HG03460 (cell line): Measurements from ENCODE around the gene CCDC149.

Source experiments
- ATAC-seq: cut with Tn5 transposase; IDR thresholded peaks from one replicate; pipeline ENCODE4 v1.9.1; 2021; ENCODE audit not compliant: unreplicated experiment

The CCDC149 gene

DNA sequence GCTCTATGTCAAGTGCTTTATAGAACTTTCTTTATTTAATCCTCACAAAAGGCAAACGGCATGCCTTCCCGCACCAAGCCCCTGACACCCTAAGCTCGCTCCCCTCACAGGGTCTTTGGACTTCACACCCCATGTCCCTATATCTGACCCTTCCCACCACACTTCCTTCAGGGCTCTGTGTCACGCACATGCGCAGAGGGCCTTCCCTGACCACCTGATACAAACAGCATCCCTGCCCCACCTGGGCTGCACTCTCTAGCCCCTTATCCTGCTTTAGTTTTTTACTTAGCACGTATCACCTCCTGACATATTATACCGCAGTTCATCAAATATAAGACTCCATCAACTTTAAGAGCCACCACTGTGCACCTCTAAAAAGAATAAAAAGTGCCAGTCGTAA is 67.7 kb downstream of the CCDC149 start:
- ATAC-seq, result no peak

- no peak for ATAC-seq
Measured at GRCh38 chr4:24843096-24843495, 69.7 kb downstream of the CCDC149 start.

GRCh38 chr4:24842356-24842755 is 70.5 kb downstream of the CCDC149 start:
- ATAC-seq, result no peak

GRCh38 chr4:24840826-24841543 is 71.9 kb downstream of the CCDC149 start:
- no peak for ATAC-seq

- no peak for ATAC-seq
Measured at GRCh38 chr4:24840362-24840761, 72.5 kb downstream of the CCDC149 start.

- no peak for ATAC-seq
Measured at GRCh38 chr4:24837781-24838180, 75.1 kb downstream of the CCDC149 start.

GRCh38 chr4:24837336-24837735 is 75.5 kb downstream of the CCDC149 start:
- ATAC-seq, result no peak

GRCh38 chr4:24836661-24837242 is 76.1 kb downstream of the CCDC149 start:
- ATAC-seq, result no peak

DNA sequence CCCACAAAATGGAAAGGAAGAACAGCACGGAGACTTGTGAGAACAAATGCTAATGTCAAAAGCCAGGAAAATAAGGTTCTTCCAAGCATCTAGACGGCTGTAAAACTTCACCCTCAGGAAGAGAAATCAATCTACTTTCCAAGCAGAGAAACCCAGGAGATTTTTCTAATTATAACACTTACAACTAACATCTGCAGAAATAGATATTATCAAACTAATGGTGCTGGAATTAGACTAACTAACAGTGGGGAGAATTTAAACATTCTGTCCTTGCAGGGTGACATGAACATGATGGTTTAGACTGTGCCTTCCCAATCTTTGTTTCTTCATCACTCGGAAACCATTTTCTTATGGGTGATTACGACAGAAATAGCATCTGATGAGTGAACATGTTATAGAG is 77.1 kb downstream of the CCDC149 start:
- ATAC-seq, result no peak

- no peak for ATAC-seq
Measured at GRCh38 chr4:24831637-24832036, 81.2 kb downstream of the CCDC149 start.

DNA sequence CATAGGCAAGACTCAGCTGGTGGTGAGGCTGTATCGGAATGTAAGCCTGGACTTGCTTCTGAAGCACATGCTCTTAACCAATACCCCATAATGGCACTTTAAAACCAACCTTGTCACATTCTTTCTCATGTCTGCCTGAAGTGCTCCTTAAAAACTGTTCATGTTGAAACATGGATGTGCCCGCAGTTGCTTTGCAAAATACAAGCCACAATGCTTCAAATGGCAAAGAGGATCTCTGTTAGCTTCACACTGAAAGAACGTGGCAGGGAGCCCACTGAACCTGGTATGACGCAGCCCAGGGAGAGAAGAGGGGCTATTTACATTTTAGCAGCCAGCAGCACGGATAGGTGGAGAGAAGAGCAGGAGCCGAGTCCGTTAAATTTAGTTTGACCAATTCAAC is 88.1 kb downstream of the CCDC149 start:
- ATAC-seq, result no peak

GRCh38 chr4:24820541-24820940 is 92.3 kb downstream of the CCDC149 start:
- no peak for ATAC-seq

GRCh38 chr4:24816797-24817196 is 96.0 kb downstream of the CCDC149 start:
- no peak for ATAC-seq

- ATAC-seq, result no peak
Measured at GRCh38 chr4:24813732-24814131, 99.1 kb downstream of the CCDC149 start.

DNA sequence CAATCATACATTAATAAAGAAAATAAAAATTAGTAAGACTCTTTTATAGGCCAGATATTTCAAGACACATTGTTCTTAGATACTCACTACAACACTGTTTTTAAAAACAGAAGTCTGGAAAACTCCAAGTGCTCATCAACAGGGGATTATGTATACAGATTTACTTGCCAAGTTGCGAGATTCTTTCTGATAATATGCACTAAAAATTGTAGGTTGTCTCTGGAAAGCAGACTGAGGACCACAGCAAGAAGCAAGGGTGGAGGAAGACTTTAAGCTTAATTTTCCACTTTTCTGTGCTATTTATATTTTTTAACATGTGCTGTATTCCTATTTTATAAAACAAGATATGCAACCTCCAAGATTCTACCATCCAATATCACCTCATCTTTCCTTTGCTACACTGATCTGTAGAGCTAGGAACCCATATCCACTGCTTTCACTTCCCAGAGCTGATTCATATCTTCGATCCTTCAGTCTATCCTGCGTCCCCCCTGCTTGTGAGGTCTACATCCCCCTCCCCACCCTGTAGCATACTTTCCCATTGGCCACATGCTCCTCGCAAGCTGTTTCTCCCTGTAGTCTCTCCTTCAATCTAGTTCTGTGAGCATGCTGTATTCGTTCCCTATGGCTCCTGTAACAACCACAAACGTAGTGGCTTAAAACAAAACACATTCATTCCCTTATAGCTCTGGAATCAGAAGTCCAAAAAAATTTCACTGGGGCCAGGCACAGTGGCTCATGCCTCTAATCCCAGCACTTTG is 101.8 kb downstream of the CCDC149 start:
- no peak for ATAC-seq

DNA sequence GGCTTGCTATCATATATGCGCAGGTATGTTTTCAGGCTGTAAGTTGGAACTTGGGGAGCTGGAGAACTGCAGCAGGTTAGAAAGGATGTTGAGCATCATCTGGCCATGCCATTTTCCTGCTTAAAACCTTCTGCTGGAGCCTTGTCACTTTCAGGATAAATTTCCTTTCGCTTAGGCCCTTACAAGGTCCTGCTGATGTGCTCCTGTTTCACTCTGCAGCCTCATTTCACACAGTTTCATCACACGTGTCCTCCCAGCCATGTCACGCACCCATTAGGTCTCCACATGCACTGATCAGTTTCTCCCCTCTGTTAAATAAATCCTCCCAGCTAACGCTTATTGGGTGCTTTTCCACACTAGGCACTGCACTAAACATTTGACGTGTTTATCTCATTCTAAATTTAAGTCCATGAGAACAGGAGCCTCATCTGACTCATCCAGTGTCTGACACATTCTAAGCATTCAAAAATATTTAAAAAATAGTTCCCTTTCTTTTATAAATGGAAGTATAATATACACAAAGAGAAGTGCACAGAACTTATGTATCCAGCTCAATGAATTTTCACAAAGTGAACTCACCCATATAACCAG is 102.9 kb downstream of the CCDC149 start:
- no peak for ATAC-seq

- no peak for ATAC-seq
Measured at GRCh38 chr4:24809376-24809775, 103.5 kb downstream of the CCDC149 start.

- ATAC-seq, result no peak
Measured at GRCh38 chr4:24808955-24809354, 103.9 kb downstream of the CCDC149 start.

DNA sequence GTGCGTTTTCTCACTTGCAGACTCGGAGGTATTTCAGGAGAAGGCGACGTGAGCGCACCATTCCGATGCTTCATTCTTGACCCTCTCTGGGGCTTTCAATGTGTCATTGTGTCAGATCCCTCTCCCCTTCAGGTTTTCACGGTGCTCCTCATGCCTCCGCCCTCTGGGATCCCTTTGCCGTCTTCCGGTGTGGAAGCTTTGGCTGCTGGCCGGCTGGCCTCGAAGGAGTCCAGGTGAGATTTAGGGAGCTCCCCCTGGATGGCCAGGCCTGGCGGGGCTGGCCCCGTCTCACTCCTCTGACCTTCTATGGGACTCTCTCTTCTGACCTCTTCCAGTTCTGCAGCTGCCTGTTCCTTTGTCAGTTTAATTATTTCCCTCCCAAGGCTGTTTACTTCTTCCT is 104.6 kb downstream of the CCDC149 start:
- ATAC-seq, result no peak

DNA sequence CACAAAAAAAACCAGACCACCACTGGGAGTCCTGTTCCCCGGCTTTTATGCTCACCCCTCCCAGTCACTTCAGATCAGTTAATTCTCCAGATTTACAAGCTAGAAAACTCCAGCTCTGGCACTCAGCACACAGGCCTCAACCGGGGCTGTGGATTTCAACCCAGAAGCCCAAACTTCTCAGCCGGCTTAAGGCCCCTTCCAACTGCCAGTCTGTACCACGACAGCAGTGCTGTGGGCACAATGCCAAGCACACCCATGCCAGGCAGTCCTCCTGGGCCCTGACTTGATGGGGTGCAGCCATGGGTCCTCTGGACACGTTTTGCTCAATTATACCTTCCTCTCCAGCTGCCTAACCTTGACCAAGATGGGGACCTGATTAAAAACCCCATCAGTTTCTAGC is 105.2 kb downstream of the CCDC149 start:
- ATAC-seq, result no peak

- no peak for ATAC-seq
Measured at GRCh38 chr4:24806206-24806990, 106.4 kb downstream of the CCDC149 start.
